GM19023 (cell line): Measurements from ENCODE around the gene ZNF618.

ENCODE experiments used
- ATAC-seq: cut with Tn5 transposase; IDR thresholded peaks from one replicate; pipeline ENCODE4 v1.9.1; 2021; ENCODE audit warnings: mild to moderate bottlenecking, moderate library complexity; ENCODE audit not compliant: unreplicated experiment

ZNF618 gene

DNA sequence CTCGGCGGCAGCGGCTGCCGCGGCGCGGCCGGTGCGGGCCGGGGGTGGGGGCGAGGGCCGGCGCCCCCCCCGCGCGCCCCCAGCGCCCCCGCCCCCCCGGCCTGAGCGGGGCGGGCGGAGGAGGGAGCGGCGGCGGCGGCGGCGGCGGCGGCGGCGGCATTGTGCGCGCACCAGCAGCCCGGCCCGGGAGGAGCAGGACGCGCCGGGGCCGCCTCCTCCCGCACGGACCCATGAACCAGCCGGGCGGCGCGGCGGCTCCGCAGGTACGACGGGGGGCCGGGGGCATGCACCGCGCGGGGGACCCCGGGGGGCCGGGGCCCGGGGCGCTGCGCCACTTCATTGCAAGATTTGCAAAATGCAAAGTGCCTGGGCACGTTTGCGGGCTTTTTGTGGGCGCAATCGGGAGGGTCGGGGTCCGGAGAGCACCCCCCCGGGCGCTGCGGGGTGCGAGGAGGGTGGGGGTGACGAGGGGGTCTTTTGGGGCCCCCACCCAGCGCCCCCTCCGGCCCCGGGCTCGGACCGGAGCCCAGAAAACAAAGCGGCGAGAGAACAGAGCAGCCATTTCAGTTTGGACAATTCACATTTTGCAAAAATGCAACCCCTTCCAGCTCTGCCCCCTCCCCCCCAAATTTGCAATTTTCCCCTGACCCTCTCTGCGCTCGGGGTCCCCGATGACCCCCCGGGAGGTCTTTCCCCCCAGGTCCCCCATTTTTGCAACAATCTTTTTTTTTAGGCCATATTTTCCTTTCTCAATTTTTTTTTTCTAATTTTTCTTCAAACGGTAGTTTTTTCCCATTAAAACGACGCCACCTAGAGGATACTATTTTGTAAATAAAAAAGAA is at the start of gene ZNF618:
TSS of gene ZNF618 (plus strand) at position 159 of the 842 bp plus-strand sequence. CDS start at position 231, 72 bp downstream.
- ATAC-seq: peak; percentile 58

DNA sequence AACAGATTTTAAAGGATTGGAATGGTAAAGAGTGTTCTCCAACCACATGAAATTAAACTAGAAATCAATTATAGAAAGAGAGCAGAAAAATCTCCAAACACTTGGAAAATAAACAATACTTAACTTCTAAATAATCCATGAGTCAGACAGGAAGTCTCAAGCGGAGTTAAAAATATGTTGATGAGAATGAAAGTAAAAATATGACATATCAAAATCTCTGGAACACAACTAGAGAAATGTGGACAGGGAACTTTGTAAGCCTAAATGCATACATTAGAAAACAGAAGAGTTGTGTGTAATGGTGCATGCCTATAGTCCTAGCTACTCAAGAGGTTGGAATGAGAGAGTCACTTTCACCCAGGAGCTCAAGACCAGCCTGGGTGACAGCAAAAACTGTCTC is 47.9 kb upstream of the ZNF618 start:
- no peak for ATAC-seq

DNA sequence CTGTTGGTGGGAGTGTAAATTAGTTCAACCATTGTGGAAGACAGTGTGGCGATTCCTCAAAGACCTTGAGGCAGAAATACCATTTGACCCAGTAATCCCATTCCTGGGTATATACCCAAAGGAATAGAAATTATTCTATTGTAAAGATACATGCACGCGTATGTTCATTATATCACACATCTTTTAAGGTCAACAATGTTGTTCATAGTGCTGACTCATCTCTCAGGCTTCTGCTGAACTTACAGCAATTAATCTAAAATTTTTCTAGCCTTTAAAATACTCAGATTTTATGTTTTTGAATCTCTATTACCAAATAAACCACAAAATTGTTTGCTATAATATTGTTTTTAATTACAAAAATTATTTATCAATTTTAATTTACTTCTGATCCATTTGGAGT is 38.8 kb upstream of the ZNF618 start:
- no peak for ATAC-seq

- ATAC-seq: no peak
These were observed 34.0 kb upstream of the ZNF618 start for GRCh38 chr9:113842086-113842485.

GRCh38 chr9:113844466-113844865 is 31.6 kb upstream of the ZNF618 start:
- ATAC-seq: no peak

DNA sequence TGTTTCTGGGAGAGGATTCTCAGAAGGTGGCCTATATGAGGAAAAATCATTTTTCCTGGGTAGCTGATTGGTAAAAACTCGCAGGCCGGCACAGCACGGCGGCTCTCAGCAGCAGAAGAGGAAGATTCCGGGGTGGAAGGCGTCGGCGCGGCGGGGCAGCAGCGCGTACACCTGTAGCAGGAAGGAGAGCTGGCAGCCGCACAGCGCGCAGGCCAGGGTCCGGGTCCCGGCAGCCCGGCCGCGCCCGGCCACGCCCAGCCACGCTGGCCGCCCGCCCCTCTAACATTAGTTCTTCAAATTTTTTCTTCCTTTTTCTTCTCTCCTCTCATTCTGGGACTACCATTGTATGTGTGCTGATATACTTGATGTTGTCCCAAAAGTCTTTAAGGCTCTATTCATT is 24.8 kb upstream of the ZNF618 start:
- no peak for ATAC-seq

- ATAC-seq: no peak
These were observed 24.2 kb upstream of the ZNF618 start for GRCh38 chr9:113851873-113852272.

DNA sequence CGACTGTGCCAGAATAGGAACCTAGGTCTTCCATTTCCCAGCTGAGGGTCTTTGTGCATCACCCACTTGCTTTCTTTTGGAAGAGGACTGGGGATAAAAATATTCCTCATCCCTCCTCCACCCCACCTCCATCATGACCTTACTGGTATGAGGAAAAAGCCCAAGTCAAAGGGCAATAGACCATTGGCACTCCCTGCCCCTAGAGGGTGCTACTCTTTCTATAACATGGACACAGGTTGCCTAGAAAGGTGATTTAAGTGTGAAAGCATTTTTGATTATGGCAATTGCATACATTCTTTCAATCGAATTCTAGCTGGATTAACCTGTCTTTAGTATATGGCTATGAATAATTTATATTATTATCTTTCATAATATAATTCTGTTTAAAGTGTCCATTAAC is 22.8 kb upstream of the ZNF618 start:
- no peak for ATAC-seq

DNA sequence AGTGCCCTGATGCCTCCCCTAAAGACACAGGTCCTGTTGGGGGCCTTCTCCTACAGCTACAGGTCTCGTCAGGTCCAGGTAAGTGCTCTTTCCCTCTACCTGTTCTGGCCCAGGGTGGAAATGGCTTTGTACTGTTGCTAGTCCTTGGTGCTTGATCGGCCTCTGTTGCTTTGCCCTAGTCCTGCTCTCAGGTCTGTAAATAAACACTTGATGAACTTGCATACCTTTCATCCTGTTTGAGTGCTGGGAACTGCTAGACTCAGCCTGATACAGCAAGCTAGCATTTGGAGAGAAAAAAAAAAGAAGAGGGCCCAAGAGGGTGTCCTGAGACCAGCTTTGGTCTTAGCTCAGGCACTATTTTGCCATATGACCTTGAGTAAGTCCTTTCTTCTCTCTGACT is 21.8 kb upstream of the ZNF618 start:
- ATAC-seq: no peak

DNA sequence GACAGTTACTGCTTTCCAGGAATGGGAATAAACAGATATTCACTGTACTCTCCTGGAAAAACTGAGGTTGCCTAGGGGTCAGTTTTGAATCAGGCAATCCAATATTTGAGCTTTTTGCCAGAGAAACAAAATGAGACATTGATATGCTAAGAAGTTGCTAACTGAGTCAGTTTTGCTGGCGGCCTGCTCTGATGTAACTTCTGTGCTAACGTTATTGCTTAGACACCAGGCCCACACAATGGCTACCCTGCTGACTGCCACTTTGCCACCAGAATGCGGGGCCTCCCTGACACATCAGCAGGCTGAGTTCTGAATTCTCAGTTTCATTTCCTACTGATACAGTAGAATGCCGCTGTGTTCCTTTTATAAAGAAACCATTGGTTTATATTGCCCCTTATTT is 18.2 kb upstream of the ZNF618 start:
- no peak for ATAC-seq

DNA sequence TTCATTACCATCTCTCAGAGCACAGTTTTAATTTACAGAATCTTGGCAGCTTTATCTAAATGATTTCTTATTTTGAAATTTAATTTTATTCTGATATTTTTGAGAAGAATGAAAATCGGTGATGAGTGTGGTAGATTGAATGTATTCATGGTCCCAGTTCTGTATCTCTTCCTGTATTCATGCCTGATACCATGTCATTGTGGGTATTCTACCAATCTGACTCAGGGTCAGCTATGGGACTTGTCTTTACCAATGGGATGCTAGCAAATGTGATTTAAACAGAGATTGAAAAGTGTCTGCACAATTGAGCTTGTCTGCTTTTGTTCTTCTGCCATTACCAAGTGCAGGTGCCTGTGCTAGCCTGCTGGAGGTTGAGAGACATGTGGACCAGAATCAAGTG is 17.8 kb upstream of the ZNF618 start:
- ATAC-seq: no peak

- ATAC-seq: no peak
These were observed 12.8 kb upstream of the ZNF618 start for GRCh38 chr9:113863345-113863744.

GRCh38 chr9:113868501-113868900 is 7.6 kb upstream of the ZNF618 start:
- no peak for ATAC-seq

- ATAC-seq: no peak
These were observed 3.5 kb upstream of the ZNF618 start for GRCh38 chr9:113872485-113873143.

DNA sequence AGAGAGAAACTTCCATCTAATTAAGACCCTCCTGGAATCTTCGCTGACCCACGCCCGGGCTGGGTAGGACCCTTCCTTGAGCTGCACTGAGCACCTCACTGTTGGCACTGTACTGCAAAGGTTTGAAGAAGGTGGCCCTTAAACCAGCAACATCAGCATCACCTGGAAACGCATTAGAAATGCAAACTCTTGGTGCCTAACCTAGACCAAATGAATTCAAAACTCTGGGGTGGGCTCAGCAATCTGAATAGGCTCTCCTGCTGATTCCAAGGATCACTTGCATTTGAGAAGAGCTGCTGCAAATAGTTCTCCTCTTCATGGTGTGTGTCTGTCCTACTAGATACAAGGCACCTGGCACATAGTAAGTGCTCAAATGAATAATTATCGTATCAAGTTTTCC is 2.7 kb upstream of the ZNF618 start:
- ATAC-seq: no peak

DNA sequence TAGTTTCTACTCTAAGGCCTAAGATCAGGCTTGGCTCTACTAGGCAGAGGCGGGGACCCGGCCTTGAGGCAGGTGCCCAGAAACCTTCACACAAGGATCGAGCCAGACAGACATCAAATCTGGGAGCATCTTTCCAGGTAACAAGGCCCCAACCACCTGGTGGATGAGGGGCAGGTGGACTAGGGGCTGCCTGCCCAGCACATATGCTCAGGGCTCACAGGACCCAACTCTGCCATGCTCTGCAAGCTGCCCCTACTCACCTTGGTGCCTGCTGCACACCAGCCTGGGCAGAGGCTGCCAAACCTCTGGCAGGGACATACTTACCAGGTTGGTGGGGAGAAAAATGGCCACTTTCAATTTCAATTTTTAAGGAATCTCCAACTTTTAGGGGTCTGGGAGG is 2.2 kb upstream of the ZNF618 start:
- ATAC-seq: no peak

DNA sequence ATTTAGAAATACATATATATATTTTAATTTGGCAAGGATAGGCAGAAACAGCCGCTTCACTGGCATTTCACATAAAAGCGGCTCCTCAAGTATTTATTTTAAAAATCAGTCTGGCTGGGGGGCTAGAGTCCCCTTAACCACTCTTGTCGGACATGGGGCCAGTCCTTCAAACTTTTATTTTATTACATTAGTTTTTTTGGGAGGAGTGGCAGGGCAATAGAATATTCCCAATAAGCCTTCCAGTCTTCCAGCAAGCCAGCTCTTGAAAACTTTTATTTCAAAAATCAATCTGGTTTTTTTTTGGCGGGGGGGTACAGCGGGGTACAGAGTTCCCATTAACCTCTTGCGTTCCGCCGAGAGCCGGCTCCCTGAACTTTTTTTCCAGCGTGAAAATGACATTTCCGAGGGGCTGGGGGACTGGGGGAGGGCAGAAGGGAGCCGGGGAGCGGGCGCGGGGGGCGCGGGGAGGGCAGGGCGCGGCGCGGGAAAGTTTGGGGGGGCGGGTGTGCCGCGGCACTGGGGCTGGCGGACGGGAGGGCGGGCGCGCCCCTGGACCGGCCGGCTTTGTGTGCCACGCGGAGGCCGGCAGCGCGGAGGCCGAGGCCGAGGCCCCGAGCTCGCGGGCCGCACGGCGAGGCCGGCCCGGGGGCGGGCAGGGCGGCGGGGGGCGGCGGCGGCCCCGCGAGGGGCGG is 504 bp upstream of the ZNF618 start:
- no peak for ATAC-seq

DNA sequence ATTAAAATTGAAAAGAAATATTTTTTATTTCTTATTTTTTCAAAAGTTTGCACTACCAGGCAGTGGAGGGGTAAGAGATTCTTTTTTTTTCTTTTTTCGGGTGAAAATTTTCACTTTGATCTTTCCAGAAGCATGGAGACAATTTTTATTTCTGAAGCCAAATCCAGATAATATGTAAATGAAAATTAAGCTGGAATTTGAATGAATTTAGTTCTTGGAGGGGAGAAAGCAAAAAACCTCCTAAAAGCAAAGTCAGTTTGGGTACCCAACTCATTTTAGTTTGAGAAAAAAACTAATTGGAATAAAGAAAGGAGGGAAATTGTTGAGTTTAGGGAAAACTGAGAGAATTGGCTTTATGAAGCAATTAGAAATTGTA is 872 bp downstream of the ZNF618 start:
- no peak for ATAC-seq

GRCh38 chr9:113879318-113879717 is 3.2 kb downstream of the ZNF618 start:
- no peak for ATAC-seq

- ATAC-seq: no peak
These were observed 3.8 kb downstream of the ZNF618 start for GRCh38 chr9:113879911-113880310.

DNA sequence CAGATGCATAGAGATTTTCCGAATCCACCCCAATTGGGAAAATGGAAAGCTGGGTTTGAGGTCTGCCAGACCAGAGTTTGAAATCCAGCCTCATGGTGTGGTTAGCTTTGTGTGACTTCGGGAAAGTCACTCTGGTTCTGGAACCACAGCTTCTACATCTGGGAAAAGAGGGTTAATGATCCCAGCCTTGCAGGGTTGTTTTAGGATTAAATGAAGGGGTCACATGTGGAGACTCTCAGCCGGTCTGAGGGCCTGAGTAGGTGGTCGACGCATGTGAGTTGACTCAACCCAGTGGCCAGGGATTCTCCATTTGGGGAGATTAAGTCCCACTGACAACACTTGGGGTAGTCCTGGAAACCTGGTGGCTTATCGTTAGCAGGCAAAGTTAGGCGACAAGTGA is 6.1 kb downstream of the ZNF618 start:
- ATAC-seq: no peak

DNA sequence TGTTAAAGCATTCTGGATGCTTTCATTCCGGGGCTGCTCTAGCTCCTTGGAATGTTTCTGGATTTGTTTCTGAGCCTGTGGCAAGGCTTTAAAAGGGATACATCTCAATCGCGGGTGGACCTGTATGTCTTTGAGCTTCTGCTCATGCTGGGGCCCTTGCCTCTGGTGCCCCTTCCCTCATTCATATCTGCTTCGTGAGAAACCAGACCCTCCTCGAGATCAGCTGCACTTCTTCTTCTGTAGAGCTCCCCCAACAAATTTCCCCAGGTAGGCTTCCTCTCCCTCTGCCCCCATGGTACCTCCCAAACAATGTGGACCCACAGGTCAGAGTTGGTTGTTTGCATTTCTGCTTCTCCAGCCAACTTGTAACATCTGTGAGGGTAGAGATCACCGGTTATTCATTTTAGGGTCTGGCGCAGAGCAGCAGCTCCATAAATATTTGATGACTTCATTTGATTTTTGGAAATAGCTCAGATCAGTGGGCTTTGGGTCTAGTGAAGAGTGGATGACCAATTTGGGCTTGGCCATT is 6.6 kb downstream of the ZNF618 start:
- ATAC-seq: no peak
